AG08395 (cell line): ENCODE measurements around the gene CATSPER3.

Source experiments
- DNase-seq: peaks from one replicate; pipeline ENCODE4 v3.0.0; 2012; ENCODE audit warnings: mixed read lengths, low spot score

CATSPER3 gene

GRCh38 chr5:134967607-134968006 is at the start of gene CATSPER3:
TSS of gene CATSPER3 (plus strand) at chr5:134967907. CDS start at chr5:134967992, 85 bp downstream.
- DNase-seq = no peak

- DNase-seq = no peak
Measured at GRCh38 chr5:134918861-134919260, 48.8 kb upstream of the CATSPER3 start.

GRCh38 chr5:134920848-134921575 is 46.7 kb upstream of the CATSPER3 start:
- DNase-seq = no peak

GRCh38 chr5:134932508-134932907 is 35.2 kb upstream of the CATSPER3 start:
- no peak for DNase-seq

- no peak for DNase-seq
Measured at GRCh38 chr5:134934202-134934601, 33.5 kb upstream of the CATSPER3 start.

- DNase-seq = no peak
Measured at GRCh38 chr5:134935711-134936602, 31.8 kb upstream of the CATSPER3 start.

- DNase-seq = no peak
Measured at GRCh38 chr5:134937526-134937925, 30.2 kb upstream of the CATSPER3 start.

- no peak for DNase-seq
Measured at GRCh38 chr5:134938030-134938429, 29.7 kb upstream of the CATSPER3 start.

- DNase-seq = no peak
Measured at GRCh38 chr5:134939500-134939899, 28.2 kb upstream of the CATSPER3 start.

- no peak for DNase-seq
Measured at GRCh38 chr5:134943547-134943946, 24.2 kb upstream of the CATSPER3 start.

- DNase-seq = no peak
Measured at GRCh38 chr5:134944630-134945029, 23.1 kb upstream of the CATSPER3 start.

GRCh38 chr5:134945041-134945440 is 22.7 kb upstream of the CATSPER3 start:
- no peak for DNase-seq

GRCh38 chr5:134948911-134949310 is 18.8 kb upstream of the CATSPER3 start:
- DNase-seq = peak; percentile 6

- DNase-seq = no peak
Measured at GRCh38 chr5:134949316-134949715, 18.4 kb upstream of the CATSPER3 start.

- no peak for DNase-seq
Measured at GRCh38 chr5:134957920-134958608, 9.6 kb upstream of the CATSPER3 start.

GRCh38 chr5:134958755-134959154 is 9.0 kb upstream of the CATSPER3 start:
- no peak for DNase-seq

- DNase-seq = no peak
Measured at GRCh38 chr5:134963098-134963497, 4.6 kb upstream of the CATSPER3 start.

GRCh38 chr5:134964359-134965270 is 3.1 kb upstream of the CATSPER3 start:
- no peak for DNase-seq

GRCh38 chr5:134965271-134965825 is 2.4 kb upstream of the CATSPER3 start:
- no peak for DNase-seq

GRCh38 chr5:134968055-134968454 is 348 bp downstream of the CATSPER3 start:
- DNase-seq = no peak

GRCh38 chr5:134969166-134969565 is 1.5 kb downstream of the CATSPER3 start:
- DNase-seq = no peak
